NT2/D1 (cell line): ENCODE measurements around the gene HIRA.

Source experiments
- SUZ12 ChIP-seq: IDR thresholded peaks from 2 replicates; pipeline ENCODE4 v1.6.1; 2011; ENCODE audit not compliant: insufficient read length, insufficient read depth; ENCODE audit errors: extremely low read depth
- YY1 ChIP-seq: IDR thresholded peaks from 2 replicates; pipeline ENCODE4 v1.6.1; 2011; ENCODE audit not compliant: insufficient read length, insufficient read depth
- ZNF274 ChIP-seq: IDR thresholded peaks from 2 replicates; pipeline ENCODE4 v1.6.1; 2011; ENCODE audit warnings: mild to moderate bottlenecking, low read depth, low read length

- no peak for TF ChIP-seq ZNF274
- TF ChIP-seq SUZ12: no peak
- no peak for TF ChIP-seq YY1
Observed at GRCh38 chr22:19356708-19357269, 74.7 kb downstream of the HIRA start.
